Aorta (tissue), 5 donors: ENCODE data around the gene SMPX. TPM values are rescaled to one million over a fixed set of nuclear protein-coding genes. Genes with fewer than 3 reads are reported as not detected.

ENCODE experiments used
- ATAC-seq: fragments of 200-7000 bp; cut with Tn5 transposase; one replicate; pipeline ENCODE4 v1.9.1; 2022; ENCODE audit warnings: moderate library complexity; ENCODE audit not compliant: low FRiP score
- DNase-seq, 2 donors: peaks; one replicate each; pipeline ENCODE4 v3.0.0-alpha.2; 2020
- H3K27ac ChIP-seq, 2 donors: one replicate each; pipeline ENCODE4 v1.5.1; 2013; ENCODE audit warnings: low read length in 2 of 2, mild to moderate bottlenecking in 2 of 2, moderate library complexity in 2 of 2, control low read depth in 1 of 2, inconsistent platforms in 1 of 2, low read depth in 1 of 2
- H3K27me3 ChIP-seq, 2 donors: one replicate each; pipeline ENCODE4 v1.6.1; 2013; ENCODE audit warnings: control low read depth in 1 of 2, low read length in 1 of 2, mild to moderate bottlenecking in 1 of 2, moderate library complexity in 1 of 2; ENCODE audit not compliant: insufficient read depth in 2 of 2, control insufficient read depth in 1 of 2
- H3K36me3 ChIP-seq, 2 donors: one replicate each; pipeline ENCODE4 v1.6.1; 2013; ENCODE audit warnings: control low read depth in 1 of 2, low read length in 1 of 2, mild to moderate bottlenecking in 1 of 2; ENCODE audit not compliant: insufficient read depth in 2 of 2, control insufficient read depth in 1 of 2
- H3K4me1 ChIP-seq, 2 donors: one replicate each; pipeline ENCODE4 v1.6.1; 2013; ENCODE audit warnings: low read length in 2 of 2, control low read depth in 1 of 2, mild to moderate bottlenecking in 1 of 2, moderate library complexity in 1 of 2; ENCODE audit not compliant: insufficient read depth in 2 of 2, control insufficient read depth in 1 of 2
- H3K4me3 ChIP-seq, 2 donors: one replicate each; pipeline ENCODE4 v1.5.1; 2013; ENCODE audit warnings: low read length in 2 of 2, control low read depth in 1 of 2, mild to moderate bottlenecking in 1 of 2
- H3K9me3 ChIP-seq: one replicate; pipeline ENCODE4 v1.6.1; 2013; ENCODE audit warnings: mild to moderate bottlenecking, low read length; ENCODE audit not compliant: control insufficient read depth
- WGBS, 2 donors: extraction: QIAGEN DNeasy Blood & Tissue Kit; methylation state at CpG; one replicate each; pipeline ENCODE4 v1.1.7; 2013; 5-methylcytosine and 5-hydroxymethylcytosine counted together
- intact Hi-C, 2 donors: fragments of 100-400 bp; cut with DNase I; formaldehyde crosslinking; loops; one replicate each; pipeline versions ENCODE4 v1.14.2 to v1.15.0; 2022
- polyA plus RNA-seq, 2 donors: library from polyadenylated mRNA; stranded (reverse); fragments of 200-250 nt; gene quantifications; one replicate each; pipeline ENCODE4 v1.2.3, GENCODE V29; 2013
- total RNA-seq, 2 donors: library from RNA; stranded (reverse); fragmentation: NEBNext Ultra II Directional; extraction: Animal tissue kit (Norgen Biotek cat#: 25700); gene quantifications; one replicate each; pipeline ENCODE4 v1.2.1, GENCODE V29; 2021
- donor health status: healthy with polysubstance abuse.
- donor health status: Bipolar disorder and iron deficiency.
- donor health status: DM: no; HTN: no; CAD: no.
- donor health status: DM: no; HTN: no; CAD: no.
- donor health status: DM: yes; HTN: yes; CAD: no.

Gene SMPX
- total and polyA plus RNA-seq, 4 donors = 0.51 to 16.4 (median 0.91) TPM

GRCh38 chrX:21749924-21750323 is 8.0 kb downstream of the SMPX start:
- no peak overlapping the region for H3K4me3 ChIP-seq
- H3K4me1 ChIP-seq = no peaks in the 10 kb centered on the region
- WGBS, 2 donors = 68 to 92% methylated on average over 1 of the region's 1 CpG
- DNase-seq = no peak
- intact Hi-C loops = loop anchor here (5.0 kb wide), 1 partner anchor 1223 kb away; no protein-coding TSS in a partner anchor
- no peaks in the 10 kb centered on the region for H3K27me3 ChIP-seq
- H3K27ac ChIP-seq = no peak overlapping the region
- no peaks in the 10 kb centered on the region for H3K9me3 ChIP-seq
- no peak for ATAC-seq
- H3K36me3 ChIP-seq = no peaks in the 10 kb centered on the region

GRCh38 chrX:21748235-21748634 is 9.7 kb downstream of the SMPX start:
- ATAC-seq (no peak), DNase-seq (no peak)
- no peaks in the 10 kb centered on the region for H3K4me1 ChIP-seq
- H3K9me3 ChIP-seq = no peaks in the 10 kb centered on the region
- no peak overlapping the region for H3K27ac ChIP-seq
- intact Hi-C loops = loop anchor here (5.0 kb wide), 1 partner anchor 1221 kb away; no protein-coding TSS in a partner anchor
- 39 to 56% methylated on average over 5 of the region's 5 CpGs for WGBS, 2 donors
- H3K27me3 ChIP-seq = no peaks in the 10 kb centered on the region
- H3K4me3 ChIP-seq = no peak overlapping the region
- no peaks in the 10 kb centered on the region for H3K36me3 ChIP-seq

- DNase-seq (no peak), ATAC-seq (no peak)
- intact Hi-C loops = loop anchor here (5.0 kb wide), 1 partner anchor 1220 kb away; no protein-coding TSS in a partner anchor
- Histone ChIP-seq H3K27me3 (no peaks in the 10 kb centered on the region), H3K36me3 (no peaks in the 10 kb centered on the region), H3K27ac (no peak overlapping the region), H3K4me3 (no peak overlapping the region), H3K9me3 (no peaks in the 10 kb centered on the region), H3K4me1 (no peaks in the 10 kb centered on the region)
- WGBS, 2 donors = 41 to 68% methylated on average over 4 of the region's 4 CpGs
These were observed 10.4 kb downstream of the SMPX start for GRCh38 chrX:21747558-21747957.

GRCh38 chrX:21745756-21746155 is 12.2 kb downstream of the SMPX start:
- Histone ChIP-seq H3K4me3 (no peak overlapping the region), H3K27ac (no peak overlapping the region), H3K36me3 (no peaks in the 10 kb centered on the region), H3K4me1 (no peaks in the 10 kb centered on the region), H3K9me3 (no peaks in the 10 kb centered on the region), H3K27me3 (no peaks in the 10 kb centered on the region)
- no peak for ATAC-seq
- DNase-seq = peak in 1 of 2 donors; percentile 51
- 25 to 31% methylated on average over 4 of the region's 4 CpGs for WGBS, 2 donors
- intact Hi-C loops = loop anchor here (5.0 kb wide), 1 partner anchor 1218 kb away; no protein-coding TSS in a partner anchor

- H3K4me3 ChIP-seq = no peak overlapping the region
- no peak overlapping the region for H3K27ac ChIP-seq
- DNase-seq (no peak), ATAC-seq (no peak)
- H3K9me3 ChIP-seq = no peaks in the 10 kb centered on the region
- no peaks in the 10 kb centered on the region for H3K36me3 ChIP-seq
- intact Hi-C loops = loop anchor here (5.0 kb wide), 1 partner anchor 1217 kb away; no protein-coding TSS in a partner anchor
- 36 to 87% methylated on average over 1 of the region's 1 CpG for WGBS, 2 donors
- no peaks in the 10 kb centered on the region for H3K27me3 ChIP-seq
- H3K4me1 ChIP-seq = no peaks in the 10 kb centered on the region
These were observed 13.2 kb downstream of the SMPX start for GRCh38 chrX:21744721-21745120.

GRCh38 chrX:21744060-21744459 is 13.9 kb downstream of the SMPX start:
- H3K4me3 ChIP-seq = no peak overlapping the region
- WGBS, 2 donors = 82 to 92% methylated on average over 3 of the region's 3 CpGs
- DNase-seq = no peak
- intact Hi-C loops = no loop called here
- ATAC-seq = no peak
- no peaks in the 10 kb centered on the region for H3K4me1 ChIP-seq
- no peak overlapping the region for H3K27ac ChIP-seq
- no peaks in the 10 kb centered on the region for H3K9me3 ChIP-seq
- no peaks in the 10 kb centered on the region for H3K36me3 ChIP-seq
- H3K27me3 ChIP-seq = no peaks in the 10 kb centered on the region

GRCh38 chrX:21741869-21742701 is 15.8 kb downstream of the SMPX start:
- H3K4me3 ChIP-seq = no peak overlapping the region
- no peak for DNase-seq
- no peaks in the 10 kb centered on the region for H3K27me3 ChIP-seq
- no peak for ATAC-seq
- H3K27ac ChIP-seq = no peak overlapping the region
- H3K4me1 ChIP-seq = no peaks in the 10 kb centered on the region
- 55 to 64% methylated on average over 6 of the region's 6 CpGs for WGBS, 2 donors
- no peaks in the 10 kb centered on the region for H3K36me3 ChIP-seq
- intact Hi-C loops = no loop called here
- H3K9me3 ChIP-seq = no peaks in the 10 kb centered on the region

GRCh38 chrX:21741364-21741763 is 16.6 kb downstream of the SMPX start:
- DNase-seq = no peak
- ATAC-seq = no peak
- no peak overlapping the region for H3K27ac ChIP-seq
- no peaks in the 10 kb centered on the region for H3K9me3 ChIP-seq
- H3K27me3 ChIP-seq = no peaks in the 10 kb centered on the region
- intact Hi-C loops = no loop called here
- no peaks in the 10 kb centered on the region for H3K4me1 ChIP-seq
- no peak overlapping the region for H3K4me3 ChIP-seq
- H3K36me3 ChIP-seq = no peaks in the 10 kb centered on the region
